Measurements from ENCODE around the gene UBE2C. TPM values are rescaled to one million over a fixed set of nuclear protein-coding genes. Genes with fewer than 3 reads are reported as not detected.

UBE2C gene
- total and polyA plus RNA-seq, 2 donors from 2014 or later: 2.0 to 2.4 TPM

DNA sequence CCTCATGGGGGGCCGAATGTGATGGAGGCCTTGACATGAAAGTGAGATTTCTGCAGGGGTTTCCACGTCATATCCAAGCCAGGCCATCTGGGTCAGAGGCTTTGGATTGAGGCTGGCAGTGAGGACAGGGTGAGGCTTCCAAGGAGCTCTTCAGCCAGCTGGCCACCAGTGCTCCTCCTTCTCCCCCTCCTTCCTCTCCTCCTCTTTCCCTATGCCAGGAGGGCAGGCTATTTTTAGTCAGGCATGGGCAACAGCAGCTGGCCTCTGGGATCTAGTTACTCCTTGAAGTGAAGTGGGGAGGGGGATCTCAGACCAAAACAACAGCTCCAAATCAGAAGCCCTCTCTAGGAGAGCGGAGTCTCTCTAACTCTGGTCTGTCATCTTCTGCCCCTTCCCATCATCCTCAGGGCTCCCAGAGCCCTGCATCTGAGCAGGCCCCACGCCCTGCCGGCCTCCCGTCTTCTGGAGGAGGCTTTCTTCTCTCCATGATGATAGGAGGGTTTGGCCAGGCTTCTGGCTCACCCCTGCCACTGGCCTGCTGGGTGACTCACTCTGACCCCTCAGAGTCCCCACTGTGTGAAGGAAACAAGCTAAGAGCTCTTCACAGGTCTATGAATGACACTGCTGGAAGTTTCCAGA, 14.1 kb downstream of the UBE2C start:
- Histone ChIP-seq H3K9ac (ENCODE audit: low read length in 3 of 3) (no peak overlapping the region), H3K9me3 (ENCODE audit: control insufficient read depth in 2 of 3, insufficient read depth in 1 of 3, low read length in 3 of 3) (no peaks in the 10 kb centered on the region), H3K4me1 (ENCODE audit: control insufficient read depth in 2 of 3, insufficient read depth in 2 of 3, low read depth in 1 of 3, low read length in 3 of 3) (peaks cover 0 to 11% (median 0%) of the 10 kb centered on the region in 3 donors), H3K4me3 (ENCODE audit: low read length in 3 of 3) (no peak overlapping the region), H3K36me3 (ENCODE audit: control insufficient read depth in 2 of 3, insufficient read depth in 3 of 3, low read length in 3 of 3) (no peaks in the 10 kb centered on the region), H3K27me3 (ENCODE audit: control insufficient read depth, insufficient read depth, low read length) (peaks cover 8% of the 10 kb centered on the region), H3K27ac (ENCODE audit: low read depth in 2 of 2, low read length in 2 of 2) (peak overlapping the region in 1 of 2 donors; percentile 28)
- FAIRE-seq (no peak), DNase-seq (peak in 4 of 5 donors; percentile 54 to 72 (median 60))
- TF ChIP-seq, protein P1, sequence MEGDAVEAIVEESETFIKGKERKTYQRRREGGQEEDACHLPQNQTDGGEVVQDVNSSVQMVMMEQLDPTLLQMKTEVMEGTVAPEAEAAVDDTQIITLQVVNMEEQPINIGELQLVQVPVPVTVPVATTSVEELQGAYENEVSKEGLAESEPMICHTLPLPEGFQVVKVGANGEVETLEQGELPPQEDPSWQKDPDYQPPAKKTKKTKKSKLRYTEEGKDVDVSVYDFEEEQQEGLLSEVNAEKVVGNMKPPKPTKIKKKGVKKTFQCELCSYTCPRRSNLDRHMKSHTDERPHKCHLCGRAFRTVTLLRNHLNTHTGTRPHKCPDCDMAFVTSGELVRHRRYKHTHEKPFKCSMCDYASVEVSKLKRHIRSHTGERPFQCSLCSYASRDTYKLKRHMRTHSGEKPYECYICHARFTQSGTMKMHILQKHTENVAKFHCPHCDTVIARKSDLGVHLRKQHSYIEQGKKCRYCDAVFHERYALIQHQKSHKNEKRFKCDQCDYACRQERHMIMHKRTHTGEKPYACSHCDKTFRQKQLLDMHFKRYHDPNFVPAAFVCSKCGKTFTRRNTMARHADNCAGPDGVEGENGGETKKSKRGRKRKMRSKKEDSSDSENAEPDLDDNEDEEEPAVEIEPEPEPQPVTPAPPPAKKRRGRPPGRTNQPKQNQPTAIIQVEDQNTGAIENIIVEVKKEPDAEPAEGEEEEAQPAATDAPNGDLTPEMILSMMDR (IDR thresholded peaks at IDR 0.05; ENCODE audit: borderline replicate concordance, extremely low read depth, insufficient read depth): no peak
- intact Hi-C loops (cut with DNase I): loop anchor here (10.0 kb wide), 1 partner anchor 138 kb away; no protein-coding TSS in a partner anchor

DNA sequence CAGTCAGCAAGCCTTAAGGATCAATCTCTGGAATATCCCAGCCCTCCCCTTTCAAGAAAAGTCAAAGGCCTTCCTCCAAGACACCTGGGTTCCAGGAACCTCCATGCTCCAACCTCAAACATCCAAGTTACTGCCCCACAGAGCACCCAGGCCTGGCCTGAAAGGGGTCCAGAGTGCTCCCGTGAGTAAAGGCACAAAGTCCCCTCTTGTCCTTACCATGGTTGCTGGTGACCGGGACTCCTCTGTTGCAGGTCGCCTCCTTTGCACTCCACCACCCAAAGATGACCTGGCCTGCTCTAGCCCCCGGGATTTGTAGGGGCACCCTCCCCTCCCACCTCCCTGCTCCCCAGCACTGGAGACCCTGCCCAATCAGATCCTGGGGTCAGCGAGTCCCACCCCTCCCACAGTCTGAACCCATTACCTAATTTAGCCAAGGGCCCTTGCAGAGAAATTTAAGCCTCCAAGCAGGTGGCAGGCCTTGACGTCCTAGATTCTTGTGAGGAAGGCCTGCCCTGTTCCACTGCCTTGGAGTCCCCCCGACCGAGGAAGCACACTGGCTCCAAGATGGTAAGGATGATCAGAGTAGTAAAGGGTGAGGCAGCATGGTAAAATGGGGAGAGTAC, 14.7 kb downstream of the UBE2C start, which contains the start of gene TNNC2:
Gene TNNC2 (minus strand): TSS at position 283 of the 623 bp plus-strand sequence. CDS start 64 bp downstream, at position 219.
- intact Hi-C loops (cut with DNase I): loop anchor here (10.0 kb wide), 1 partner anchor 138 kb away; no protein-coding TSS in a partner anchor
- Histone ChIP-seq H3K27me3 (ENCODE audit: control insufficient read depth, insufficient read depth, low read length) (peaks cover 8% of the 10 kb centered on the region), H3K36me3 (ENCODE audit: control insufficient read depth in 2 of 3, insufficient read depth in 3 of 3, low read length in 3 of 3) (no peaks in the 10 kb centered on the region), H3K9me3 (ENCODE audit: control insufficient read depth in 2 of 3, insufficient read depth in 1 of 3, low read length in 3 of 3) (no peaks in the 10 kb centered on the region), H3K27ac (ENCODE audit: low read depth in 2 of 2, low read length in 2 of 2) (peak within 1 kb of the TSS in 1 of 2 donors; percentile 28), H3K4me3 (ENCODE audit: low read length in 3 of 3) (no peak within 1 kb of the TSS), H3K4me1 (ENCODE audit: control insufficient read depth in 2 of 3, insufficient read depth in 2 of 3, low read depth in 1 of 3, low read length in 3 of 3) (peaks cover 0 to 11% (median 0%) of the 10 kb centered on the region in 3 donors), H3K9ac (ENCODE audit: low read length in 3 of 3) (no peak within 1 kb of the TSS)
- no peak for FAIRE-seq
- TF ChIP-seq, protein P1 (IDR thresholded peaks at IDR 0.05; ENCODE audit: borderline replicate concordance, extremely low read depth, insufficient read depth): no peak
- no peak for DNase-seq

DNA sequence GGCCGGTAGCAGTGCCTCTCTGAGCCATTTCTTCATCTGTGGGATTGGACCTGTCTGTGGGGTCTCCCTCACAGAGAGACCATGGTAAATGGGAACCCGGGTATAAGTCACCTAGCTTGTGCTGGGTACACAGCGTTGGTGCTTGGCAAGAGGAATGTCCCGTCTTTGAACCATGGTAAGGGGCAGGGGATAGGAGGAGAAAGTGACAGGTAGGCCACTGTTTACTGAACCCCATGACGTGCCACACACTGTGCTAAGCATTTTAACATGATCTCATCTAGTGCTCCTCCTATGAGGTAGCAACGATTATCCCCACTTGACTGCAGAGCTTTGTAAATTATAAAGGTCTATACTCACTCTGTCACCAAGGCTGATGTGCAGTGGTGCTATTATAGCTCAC, 15.3 kb downstream of the UBE2C start:
- peaks cover 0 to 10% (median 0%) of the 10 kb centered on the region in 3 donors for H3K4me1 ChIP-seq (ENCODE audit: control insufficient read depth in 2 of 3, insufficient read depth in 2 of 3, low read depth in 1 of 3, low read length in 3 of 3)
- intact Hi-C loops (cut with DNase I): loop anchor here (10.0 kb wide), 1 partner anchor 137 kb away; no protein-coding TSS in a partner anchor
- no peak overlapping the region for H3K4me3 ChIP-seq (ENCODE audit: low read length in 3 of 3)
- no peak overlapping the region for H3K27ac ChIP-seq (ENCODE audit: low read depth in 2 of 2, low read length in 2 of 2)
- H3K9ac ChIP-seq (ENCODE audit: low read length in 3 of 3): no peak overlapping the region
- H3K36me3 ChIP-seq (ENCODE audit: control insufficient read depth in 2 of 3, insufficient read depth in 3 of 3, low read length in 3 of 3): no peaks in the 10 kb centered on the region
- DNase-seq: no peak
- no peak for FAIRE-seq
- no peaks in the 10 kb centered on the region for H3K9me3 ChIP-seq (ENCODE audit: control insufficient read depth in 2 of 3, insufficient read depth in 1 of 3, low read length in 3 of 3)
- peaks cover 8% of the 10 kb centered on the region for H3K27me3 ChIP-seq (ENCODE audit: control insufficient read depth, insufficient read depth, low read length)
- TF ChIP-seq, protein P1 (IDR thresholded peaks at IDR 0.05; ENCODE audit: borderline replicate concordance, extremely low read depth, insufficient read depth): no peak
